GM19351 (cell line): Measurements from ENCODE around the gene SLC7A8.

ENCODE experiments used
- ATAC-seq: cut with Tn5 transposase; IDR thresholded peaks from one replicate; pipeline ENCODE4 v1.9.1; 2021; ENCODE audit warnings: mild to moderate bottlenecking, moderate library complexity; ENCODE audit not compliant: unreplicated experiment

The SLC7A8 gene

GRCh38 chr14:23099212-23099861 lies 84.1 kb downstream of the SLC7A8 start:
- no peak for ATAC-seq

- no peak for ATAC-seq
Observed at GRCh38 chr14:23097786-23098185, 85.7 kb downstream of the SLC7A8 start.

- peak; percentile 87 for ATAC-seq
Observed at GRCh38 chr14:23095196-23096108, 88.0 kb downstream of the SLC7A8 start, which contains the start of gene C14orf119. TSS of gene C14orf119 (plus strand) at chr14:23095505. CDS start at chr14:23097659, 2,154 bp downstream.

- peak; percentile 36 for ATAC-seq
Observed at GRCh38 chr14:23094666-23095195, 88.7 kb downstream of the SLC7A8 start, which contains the start of gene ACIN1. TSS of gene ACIN1 (minus strand) at chr14:23095136. CDS start at chr14:23095112, 24 bp downstream.

- ATAC-seq: no peak
Observed at GRCh38 chr14:23093991-23094665, 89.3 kb downstream of the SLC7A8 start.

GRCh38 chr14:23093526-23093925 lies 89.9 kb downstream of the SLC7A8 start:
- no peak for ATAC-seq

- no peak for ATAC-seq
Observed at GRCh38 chr14:23093104-23093503, 90.4 kb downstream of the SLC7A8 start.

GRCh38 chr14:23091294-23092225 lies 91.9 kb downstream of the SLC7A8 start:
- no peak for ATAC-seq

- no peak for ATAC-seq
Observed at GRCh38 chr14:23090254-23090636, 93.2 kb downstream of the SLC7A8 start.

- no peak for ATAC-seq
Observed at GRCh38 chr14:23089498-23090253, 93.8 kb downstream of the SLC7A8 start.

- no peak for ATAC-seq
Observed at GRCh38 chr14:23086565-23086964, 96.9 kb downstream of the SLC7A8 start.

GRCh38 chr14:23085458-23085857 lies 98.0 kb downstream of the SLC7A8 start:
- no peak for ATAC-seq

- ATAC-seq: no peak
Observed at GRCh38 chr14:23080474-23080873, 103.0 kb downstream of the SLC7A8 start.

- no peak for ATAC-seq
Observed at GRCh38 chr14:23079716-23080115, 103.7 kb downstream of the SLC7A8 start.

- no peak for ATAC-seq
Observed at GRCh38 chr14:23078692-23079116, 104.8 kb downstream of the SLC7A8 start.

GRCh38 chr14:23077962-23078361 lies 105.5 kb downstream of the SLC7A8 start:
- no peak for ATAC-seq

- no peak for ATAC-seq
Observed at GRCh38 chr14:23076785-23077408, 106.6 kb downstream of the SLC7A8 start.
